Measurements from ENCODE around the gene ITGBL1. TPM values are rescaled to one million over a fixed set of nuclear protein-coding genes. Genes with fewer than 3 reads are reported as not detected.

The ITGBL1 gene
- total and polyA plus RNA-seq, 2 of the 8 experiments (the other 6 are each of a cell fraction or from before 2014, with no cell fraction given) = not detected

DNA sequence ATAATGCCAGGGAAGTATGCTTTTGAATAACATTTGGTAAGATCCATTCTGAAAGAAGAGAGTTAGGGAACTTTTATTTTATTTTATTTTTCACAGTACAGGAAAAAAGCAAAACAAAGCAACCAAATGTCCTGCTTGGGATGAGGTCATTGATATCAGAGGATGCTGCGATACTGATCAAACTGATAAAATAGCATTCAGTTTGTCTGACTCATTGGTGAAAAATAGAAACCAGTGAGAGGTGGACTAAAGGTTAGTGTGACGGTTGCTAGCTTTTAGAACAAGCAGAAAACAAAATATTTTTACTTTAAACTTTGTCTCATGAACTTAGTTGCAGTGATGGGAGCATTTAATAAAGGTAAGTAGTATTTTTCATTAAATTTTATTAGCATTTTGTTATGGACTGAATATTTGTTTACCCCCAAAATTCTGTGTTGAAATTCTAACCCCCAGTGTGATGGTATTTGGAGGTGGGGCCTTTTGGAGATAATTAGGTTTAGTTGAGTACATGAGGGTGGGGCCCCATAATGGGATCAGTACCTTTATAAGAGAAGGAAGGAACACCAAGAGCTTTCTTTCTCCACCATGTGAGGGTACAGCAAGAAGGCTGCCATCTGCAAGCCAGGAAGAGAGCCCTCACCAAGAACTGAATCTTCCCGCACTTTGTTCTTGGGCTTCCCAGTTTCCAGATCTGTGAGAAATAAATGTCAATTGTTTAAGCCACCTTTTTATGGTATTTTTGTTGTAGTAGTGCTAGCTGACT, 37.3 kb downstream of the ITGBL1 start:
- H2AFZ ChIP-seq (ENCODE audit: low read length) = 0 out of 2 replicates have a peak overlapping the region, but pooled peaks have one; percentile 21
- no peak overlapping the region for H2BK5ac ChIP-seq (ENCODE audit: low read depth, low read length)
- 95% methylated on average over 3 of the region's 3 CpGs; no CpG with 5 or more reads in 1 of the 2 experiments for WGBS, 2 experiments (ENCODE audit: extremely low coverage in 1 of 2, insufficient coverage in 1 of 2, insufficient read length in 1 of 2, insufficient replicate concordance in 2 of 2, low coverage in 1 of 2, low lambda C conversion rate in 2 of 2, missing lambda C conversion rate in 1 of 2)

More for the DNA sequence above, 37.3 kb downstream of the ITGBL1 start:
- Histone ChIP-seq H3K4ac (replicated peaks; ENCODE audit: insufficient read length, low read depth, low read length) (no peak overlapping the region), H4K20me1 (replicated peaks in 1 of 2; ENCODE audit: control insufficient read depth in 1 of 2, insufficient read depth in 2 of 2, low read length in 2 of 2) (no peaks in the 10 kb centered on the region), H3K4me2 (ENCODE audit: insufficient read depth in 1 of 2, low read depth in 2 of 2, low read length in 2 of 2) (no peak overlapping the region), H3K14ac (ENCODE audit: insufficient read length) (no peak overlapping the region), H3K4me1 (replicated peaks in 1 of 4; ENCODE audit: control insufficient read depth in 3 of 4, insufficient read depth in 4 of 4, low read length in 3 of 4) (no peaks in the 10 kb centered on the region), H3K36me3 (ENCODE audit: control insufficient read depth in 2 of 4, insufficient read depth in 4 of 4, low read length in 3 of 4) (no peaks in the 10 kb centered on the region), H3K9ac (replicated peaks in 1 of 4; ENCODE audit: extremely low read depth in 1 of 4, low read depth in 3 of 4, low read length in 3 of 4) (no peak overlapping the region), H2BK120ac (replicated peaks; ENCODE audit: low read depth, low read length) (no peak overlapping the region), H3K4me3 (ENCODE audit: extremely low read depth in 1 of 4, insufficient read depth in 2 of 4, low read depth in 3 of 4, low read length in 4 of 4) (no peak overlapping the region), H3K23ac (ENCODE audit: insufficient read length) (no peak overlapping the region), H2BK15ac (ENCODE audit: low read length) (no peak overlapping the region), H3K27me3 (replicated peaks in 1 of 4; ENCODE audit: control insufficient read depth in 3 of 4, extremely low read depth in 1 of 4, insufficient read depth in 3 of 4, low read length in 3 of 4) (peaks cover 0 to 1% (median 0%) of the 10 kb centered on the region in 4 experiments; a peak in 1 of 7 replicates), H4K5ac (ENCODE audit: insufficient read length, low read depth, low read length) (no peak overlapping the region), H4K91ac (replicated peaks; ENCODE audit: insufficient read length, low read length) (no peak overlapping the region), H3K56ac (replicated peaks; ENCODE audit: insufficient read length, low read depth, low read length) (no peak overlapping the region), H4K8ac (ENCODE audit: extremely low read depth, insufficient read depth, low read length) (no peak overlapping the region), H3K9me3 (ENCODE audit: insufficient read depth in 2 of 2, low read depth in 1 of 2, low read length in 1 of 2) (no peaks in the 10 kb centered on the region), H3K79me2 (ENCODE audit: control insufficient read depth in 1 of 2, insufficient read depth in 2 of 2, low read length in 2 of 2) (no peaks in the 10 kb centered on the region), H3K27ac (ENCODE audit: low read depth, low read length) (no peak overlapping the region), H2BK12ac (ENCODE audit: low read depth, low read length) (no peak overlapping the region), H3K18ac (ENCODE audit: extremely low read depth, low read length) (no peak overlapping the region), H3K23me2 (ENCODE audit: low read depth, low read length) (no peaks in the 10 kb centered on the region), H2AK5ac (ENCODE audit: low read depth, low read length) (no peak overlapping the region), H2BK20ac (ENCODE audit: low read length) (no peak overlapping the region), H3K79me1 (ENCODE audit: low read depth, low read length) (no peaks in the 10 kb centered on the region)
- TF ChIP-seq POLR2AphosphoS5 (IDR thresholded peaks at IDR 0.05; ENCODE audit: low read depth, low read length) (no peak), TEAD4 (IDR thresholded peaks at IDR 0.05; ENCODE audit: low read depth, low read length) (no peak), SIX5 (IDR thresholded peaks at IDR 0.05; ENCODE audit: low read depth, low read length) (no peak), KDM5A (IDR thresholded peaks at IDR 0.05; ENCODE audit: low read length) (no peak), HDAC6 (IDR thresholded peaks at IDR 0.05; ENCODE audit: low read depth, low read length) (no peak)
- CTCF ChIA-PET (ENCODE audit: partially characterized antibody) = interaction anchor here (0.8 to 1.0 kb wide), 3 partner anchors 14 to 346 kb away, joined by 3 read pairs; no protein-coding TSS in a partner anchor
- POLR2A ChIA-PET (ENCODE audit: partially characterized antibody) = no interaction called here
- no peak for DNase-seq (ENCODE audit: low read depth in 1 of 2, low spot score in 2 of 2)
- no peak for FAIRE-seq
